GM23338 (cell line): ENCODE data around the gene EPS8.

ENCODE experiments used
- CREB1 ChIP-seq: fragments of 250-450 bp; sonication (Bioruptor Pico); IDR thresholded peaks from 2 replicates; pipeline ENCODE4 v1.5.0; 2020; ENCODE audit warnings: low read depth, mild to moderate bottlenecking, moderate library complexity
- EZH2 ChIP-seq: fragments of 200-600 bp; sonication (generic); IDR thresholded peaks from one replicate; pipeline ENCODE4 v1.8.0; 2017; ENCODE audit warnings: antibody characterized with exemption, mild to moderate bottlenecking, low read depth; ENCODE audit not compliant: unreplicated experiment
- EZH2phosphoT487 ChIP-seq: fragments of 200-600 bp; sonication (generic); IDR thresholded peaks from one replicate; pipeline ENCODE4 v1.8.1; 2018; ENCODE audit warnings: antibody characterized with exemption; ENCODE audit not compliant: unreplicated experiment
- POLR2AphosphoS5 ChIP-seq: IDR thresholded peaks from 2 replicates; pipeline ENCODE4 v1.6.1; 2016; ENCODE audit warnings: antibody characterized with exemption, low read depth
- REST ChIP-seq: IDR thresholded peaks from one replicate; pipeline ENCODE4 v1.6.1; 2018; ENCODE audit warnings: antibody characterized with exemption; ENCODE audit not compliant: unreplicated experiment
- STAT1 ChIP-seq: IDR thresholded peaks from one replicate; pipeline ENCODE4 v1.6.1; 2016; ENCODE audit warnings: antibody characterized with exemption; ENCODE audit not compliant: unreplicated experiment
- TF ChIP-seq, protein P1 (sequence below), 2 experiments: fragments of 200-600 bp in 1 of 2; sonication (generic) in 1 of 2; conservative IDR thresholded peaks; 2 replicates each; pipeline versions ENCODE4 v1.5.1 to v1.6.1; 2016 to 2017; ENCODE audit warnings: antibody characterized with exemption in 2 of 2, low read depth in 2 of 2, mild to moderate bottlenecking in 2 of 2, moderate library complexity in 1 of 2

DNA sequence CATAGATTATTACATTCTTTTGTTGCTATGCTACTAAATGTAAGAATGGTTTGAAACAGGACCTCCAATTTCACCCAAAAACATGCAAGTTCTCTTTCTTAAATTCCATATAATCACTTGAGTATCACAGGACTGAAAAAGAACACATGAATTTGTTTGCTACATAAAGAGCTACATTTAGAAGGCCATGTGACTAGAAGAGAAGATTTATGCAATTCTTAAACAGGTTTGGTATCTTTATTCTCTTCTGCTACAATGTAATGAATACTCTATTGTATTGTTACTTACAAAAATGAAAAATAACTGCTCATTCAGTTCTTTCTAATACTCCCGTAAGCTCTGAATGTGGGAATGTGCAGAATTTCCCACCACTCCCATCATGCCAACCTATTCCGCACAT is 9.3 kb downstream of the EPS8 start:
- no peak for TF ChIP-seq CREB1 (CRISPR knock-in tag)
- TF ChIP-seq, protein P1, sequence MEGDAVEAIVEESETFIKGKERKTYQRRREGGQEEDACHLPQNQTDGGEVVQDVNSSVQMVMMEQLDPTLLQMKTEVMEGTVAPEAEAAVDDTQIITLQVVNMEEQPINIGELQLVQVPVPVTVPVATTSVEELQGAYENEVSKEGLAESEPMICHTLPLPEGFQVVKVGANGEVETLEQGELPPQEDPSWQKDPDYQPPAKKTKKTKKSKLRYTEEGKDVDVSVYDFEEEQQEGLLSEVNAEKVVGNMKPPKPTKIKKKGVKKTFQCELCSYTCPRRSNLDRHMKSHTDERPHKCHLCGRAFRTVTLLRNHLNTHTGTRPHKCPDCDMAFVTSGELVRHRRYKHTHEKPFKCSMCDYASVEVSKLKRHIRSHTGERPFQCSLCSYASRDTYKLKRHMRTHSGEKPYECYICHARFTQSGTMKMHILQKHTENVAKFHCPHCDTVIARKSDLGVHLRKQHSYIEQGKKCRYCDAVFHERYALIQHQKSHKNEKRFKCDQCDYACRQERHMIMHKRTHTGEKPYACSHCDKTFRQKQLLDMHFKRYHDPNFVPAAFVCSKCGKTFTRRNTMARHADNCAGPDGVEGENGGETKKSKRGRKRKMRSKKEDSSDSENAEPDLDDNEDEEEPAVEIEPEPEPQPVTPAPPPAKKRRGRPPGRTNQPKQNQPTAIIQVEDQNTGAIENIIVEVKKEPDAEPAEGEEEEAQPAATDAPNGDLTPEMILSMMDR (conservative IDR thresholded peaks at IDR 0.05; ENCODE audit: low read depth in 2 of 2), result no peak
- TF ChIP-seq EZH2phosphoT487, result no peak
- TF ChIP-seq REST, result no peak
- TF ChIP-seq EZH2, result no peak
- TF ChIP-seq POLR2AphosphoS5, result no peak
- no peak for TF ChIP-seq STAT1
